Neural cell (in vitro differentiated cells): Measurements from ENCODE around the gene SYPL2. TPM values are rescaled to one million over a fixed set of nuclear protein-coding genes. Genes with fewer than 3 reads are reported as not detected.
A peak's percentile ranks its signal among the peaks of the same experiment; 100 is the strongest.

Source experiments
- H2AFZ ChIP-seq: fragments of 200-600, 300-800 bp; sonication (generic), shearing (Covaris generic); 2 replicates; pipeline ENCODE4 v1.6.0; 2014; ENCODE audit warnings: low read depth, mild to moderate bottlenecking, antibody characterized with exemption, low read length, moderate library complexity
- H3F3A ChIP-seq: fragments of 200-600 bp; shearing (Covaris generic); 2 replicates; pipeline ENCODE4 v1.6.1; 2016; ENCODE audit warnings: mild to moderate bottlenecking, moderate library complexity, mixed read lengths, antibody characterized with exemption, low read length; ENCODE audit not compliant: insufficient read depth, poor library complexity, severe bottlenecking
- H3K27ac ChIP-seq: fragments of 200-600, 300-800 bp; sonication (generic), shearing (Covaris generic); 2 replicates; pipeline ENCODE4 v1.5.1; 2014; ENCODE audit warnings: mild to moderate bottlenecking, low read length, moderate library complexity
- H3K27me3 ChIP-seq: fragments of 300-800, 200-600 bp; sonication (generic), shearing (Covaris generic); 2 replicates; pipeline ENCODE4 v1.6.0; 2014; ENCODE audit warnings: mild to moderate bottlenecking, low read depth, low read length, moderate library complexity; ENCODE audit not compliant: insufficient read depth
- H3K36me3 ChIP-seq: fragments of 300-800, 200-600 bp; sonication (generic), shearing (Covaris generic); 2 replicates; pipeline ENCODE4 v1.5.1; 2014; ENCODE audit warnings: mild to moderate bottlenecking, antibody characterized with exemption, low read length, moderate library complexity; ENCODE audit not compliant: insufficient read depth
- H3K4me2 ChIP-seq: fragments of 300-800, 200-600 bp; sonication (generic), shearing (Covaris generic); 2 replicates; pipeline ENCODE4 v1.6.0; 2014; ENCODE audit warnings: mild to moderate bottlenecking, low read length
- H3K4me3 ChIP-seq: fragments of 300-800, 200-600 bp; sonication (generic), shearing (Covaris generic); 2 replicates; pipeline ENCODE4 v1.5.1; 2014; ENCODE audit warnings: mild to moderate bottlenecking, low read length, moderate library complexity
- H3K79me2 ChIP-seq: fragments of 200-600 bp; shearing (Covaris generic); replicated peaks from 2 replicates; pipeline ENCODE4 v1.6.0; 2014; ENCODE audit warnings: mild to moderate bottlenecking, low read length, moderate library complexity; ENCODE audit not compliant: insufficient read depth
- H3K9ac ChIP-seq: fragments of 300-800, 200-600 bp; sonication (generic), shearing (Covaris generic); 2 replicates; pipeline ENCODE4 v1.6.1; 2016; ENCODE audit warnings: mild to moderate bottlenecking, low read length, mixed read lengths
- H3K9me2 ChIP-seq: fragments of 200-600 bp; shearing (Covaris generic); 2 replicates; pipeline ENCODE4 v1.6.1; 2016; ENCODE audit warnings: mild to moderate bottlenecking, low read length, mixed read lengths; ENCODE audit not compliant: insufficient read depth
- H3K9me3 ChIP-seq: fragments of 200-600, 300-800 bp; sonication (generic), shearing (Covaris generic); 2 replicates; pipeline ENCODE4 v1.6.1; 2016; ENCODE audit warnings: mild to moderate bottlenecking, mixed run types, low read length, moderate library complexity, mixed read lengths
- H4K20me1 ChIP-seq: fragments of 200-600 bp; shearing (Covaris generic); 2 replicates; pipeline ENCODE4 v1.6.1; 2016; ENCODE audit warnings: mild to moderate bottlenecking, mixed run types; ENCODE audit not compliant: insufficient read depth
- EP300 ChIP-seq: fragments of 450-650 bp; conservative IDR thresholded peaks from 2 replicates; pipeline ENCODE4 v1.6.1; 2014; ENCODE audit warnings: antibody characterized with exemption, mild to moderate bottlenecking, moderate library complexity; ENCODE audit not compliant: poor library complexity, severe bottlenecking
- EZH2 ChIP-seq: fragments of 200-600, 300-800 bp; shearing (Covaris generic), sonication (generic); IDR thresholded peaks from 2 replicates; pipeline ENCODE4 v1.6.1; 2014; ENCODE audit warnings: antibody characterized with exemption, low read length, borderline replicate concordance, mild to moderate bottlenecking; ENCODE audit not compliant: insufficient read depth, poor library complexity, severe bottlenecking
- MXI1 ChIP-seq: fragments of 450-650 bp; conservative IDR thresholded peaks from 2 replicates; pipeline ENCODE4 v1.6.1; 2014; ENCODE audit warnings: antibody characterized with exemption, mild to moderate bottlenecking; ENCODE audit not compliant: poor library complexity, severe bottlenecking
- POLR2AphosphoS5 ChIP-seq: IDR thresholded peaks from 2 replicates; pipeline ENCODE4 v1.6.1; 2012
- RAD21 ChIP-seq: fragments of 450-650 bp; conservative IDR thresholded peaks from 2 replicates; pipeline ENCODE4 v1.6.1; 2014; ENCODE audit warnings: antibody characterized with exemption, mild to moderate bottlenecking, moderate library complexity
- SMC3 ChIP-seq: fragments of 450-650 bp; conservative IDR thresholded peaks from 2 replicates; pipeline ENCODE4 v1.6.1; 2014; ENCODE audit warnings: antibody characterized with exemption, mild to moderate bottlenecking, moderate library complexity; ENCODE audit not compliant: poor library complexity
- TAF1 ChIP-seq: IDR thresholded peaks from 2 replicates; pipeline ENCODE4 v1.6.1; 2012; ENCODE audit warnings: low read depth
- polyA plus RNA-seq: library from polyadenylated mRNA; depleted of rRNA; stranded (reverse); fragments of >200 nt; gene quantifications from 2 replicates; pipeline ENCODE4 v1.2.3, GENCODE V29; 2014
- TF ChIP-seq, protein P1 (sequence below): fragments of 450-650 bp; IDR thresholded peaks from 2 replicates; pipeline ENCODE4 v1.5.1; 2014; ENCODE audit warnings: antibody characterized with exemption, mild to moderate bottlenecking, moderate library complexity; ENCODE audit not compliant: poor library complexity, severe bottlenecking
- TF ChIP-seq, protein P2 (sequence below): IDR thresholded peaks from 2 replicates; pipeline ENCODE4 v1.6.1; 2012; ENCODE audit warnings: borderline replicate concordance

Gene SYPL2
- polyA plus RNA-seq, 1 donor from 2014 or later, result not detected

DNA sequence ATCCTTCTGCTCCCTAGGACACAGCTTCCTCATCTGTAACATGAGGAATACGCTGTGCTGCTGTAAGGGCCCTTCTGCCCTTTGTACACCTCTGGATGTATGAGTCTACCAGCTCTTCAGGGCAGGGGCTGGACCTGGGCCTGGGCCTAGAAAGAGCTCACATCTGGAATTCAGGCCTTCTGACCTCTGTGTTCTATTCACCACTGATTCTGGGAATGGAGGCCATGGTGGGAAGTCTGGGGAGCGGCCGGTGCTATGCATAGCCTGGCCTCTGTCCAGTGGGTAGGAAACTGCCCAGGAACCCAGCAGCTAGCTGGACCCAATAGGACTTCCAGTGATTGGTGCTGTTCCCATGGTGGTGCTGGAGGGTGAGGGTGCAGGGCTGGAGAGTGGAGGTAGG is 62.4 kb downstream of the SYPL2 start:
- Histone ChIP-seq H3K4me3 (no peak overlapping the region), H3K36me3 (no peaks in the 10 kb centered on the region), H3K27ac (no peak overlapping the region), H3K9me2 (no peaks in the 10 kb centered on the region), H3K9ac (no peak overlapping the region), H3K27me3 (no peaks in the 10 kb centered on the region), H4K20me1 (no peaks in the 10 kb centered on the region), H2AFZ (no peak overlapping the region), H3K79me2 (no peaks in the 10 kb centered on the region), H3F3A (no peaks in the 10 kb centered on the region), H3K9me3 (no peaks in the 10 kb centered on the region), H3K4me2 (no peak overlapping the region)
- TF ChIP-seq, protein P1, sequence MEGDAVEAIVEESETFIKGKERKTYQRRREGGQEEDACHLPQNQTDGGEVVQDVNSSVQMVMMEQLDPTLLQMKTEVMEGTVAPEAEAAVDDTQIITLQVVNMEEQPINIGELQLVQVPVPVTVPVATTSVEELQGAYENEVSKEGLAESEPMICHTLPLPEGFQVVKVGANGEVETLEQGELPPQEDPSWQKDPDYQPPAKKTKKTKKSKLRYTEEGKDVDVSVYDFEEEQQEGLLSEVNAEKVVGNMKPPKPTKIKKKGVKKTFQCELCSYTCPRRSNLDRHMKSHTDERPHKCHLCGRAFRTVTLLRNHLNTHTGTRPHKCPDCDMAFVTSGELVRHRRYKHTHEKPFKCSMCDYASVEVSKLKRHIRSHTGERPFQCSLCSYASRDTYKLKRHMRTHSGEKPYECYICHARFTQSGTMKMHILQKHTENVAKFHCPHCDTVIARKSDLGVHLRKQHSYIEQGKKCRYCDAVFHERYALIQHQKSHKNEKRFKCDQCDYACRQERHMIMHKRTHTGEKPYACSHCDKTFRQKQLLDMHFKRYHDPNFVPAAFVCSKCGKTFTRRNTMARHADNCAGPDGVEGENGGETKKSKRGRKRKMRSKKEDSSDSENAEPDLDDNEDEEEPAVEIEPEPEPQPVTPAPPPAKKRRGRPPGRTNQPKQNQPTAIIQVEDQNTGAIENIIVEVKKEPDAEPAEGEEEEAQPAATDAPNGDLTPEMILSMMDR, result no peak
- TF ChIP-seq RAD21 (no peak), EZH2 (no peak), TAF1 (no peak), SMC3 (no peak), MXI1 (no peak), POLR2AphosphoS5 (no peak)

DNA sequence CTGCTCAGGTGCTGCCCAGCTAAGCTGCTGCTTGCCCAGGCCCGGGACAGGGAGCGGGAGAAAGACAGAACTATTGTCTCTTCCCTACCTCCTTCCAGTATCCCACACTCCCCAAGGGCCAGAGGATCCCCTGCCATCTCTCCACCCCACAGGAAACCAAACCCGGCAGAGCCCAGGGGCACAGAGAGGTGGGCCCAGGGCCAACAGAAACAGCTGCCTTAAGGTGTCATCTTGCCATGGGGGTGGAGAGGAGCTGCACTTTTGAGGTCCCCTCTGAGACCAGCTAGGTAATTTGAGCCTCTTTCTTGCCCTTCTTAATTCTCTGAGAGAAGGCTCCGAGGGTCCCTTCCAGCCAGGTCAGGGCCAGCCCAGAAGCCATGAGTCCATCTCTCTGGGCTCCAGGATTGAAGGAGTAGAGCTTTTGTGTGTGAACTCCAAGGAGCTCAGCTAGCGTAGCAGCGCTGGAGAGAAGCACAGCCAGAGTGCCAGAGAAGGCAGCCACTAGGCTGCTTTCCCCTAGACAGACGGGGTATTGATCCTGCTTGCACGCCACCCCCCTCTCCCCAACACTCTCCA is 63.6 kb downstream of the SYPL2 start:
- Histone ChIP-seq H2AFZ (no peak overlapping the region), H3K9me2 (no peaks in the 10 kb centered on the region), H3K4me2 (no peak overlapping the region), H3K27ac (peak overlapping the region; percentile 20), H3K9me3 (no peaks in the 10 kb centered on the region), H4K20me1 (no peaks in the 10 kb centered on the region), H3K4me3 (no peak overlapping the region), H3K36me3 (no peaks in the 10 kb centered on the region), H3K9ac (no peak overlapping the region), H3K27me3 (no peaks in the 10 kb centered on the region), H3F3A (no peaks in the 10 kb centered on the region), H3K79me2 (no peaks in the 10 kb centered on the region)
- TF ChIP-seq EP300 (no peak), SMC3 (no peak), MXI1 (no peak), TAF1 (no peak), RAD21 (no peak)
- TF ChIP-seq, protein P1, result no peak
- TF ChIP-seq, protein P2, sequence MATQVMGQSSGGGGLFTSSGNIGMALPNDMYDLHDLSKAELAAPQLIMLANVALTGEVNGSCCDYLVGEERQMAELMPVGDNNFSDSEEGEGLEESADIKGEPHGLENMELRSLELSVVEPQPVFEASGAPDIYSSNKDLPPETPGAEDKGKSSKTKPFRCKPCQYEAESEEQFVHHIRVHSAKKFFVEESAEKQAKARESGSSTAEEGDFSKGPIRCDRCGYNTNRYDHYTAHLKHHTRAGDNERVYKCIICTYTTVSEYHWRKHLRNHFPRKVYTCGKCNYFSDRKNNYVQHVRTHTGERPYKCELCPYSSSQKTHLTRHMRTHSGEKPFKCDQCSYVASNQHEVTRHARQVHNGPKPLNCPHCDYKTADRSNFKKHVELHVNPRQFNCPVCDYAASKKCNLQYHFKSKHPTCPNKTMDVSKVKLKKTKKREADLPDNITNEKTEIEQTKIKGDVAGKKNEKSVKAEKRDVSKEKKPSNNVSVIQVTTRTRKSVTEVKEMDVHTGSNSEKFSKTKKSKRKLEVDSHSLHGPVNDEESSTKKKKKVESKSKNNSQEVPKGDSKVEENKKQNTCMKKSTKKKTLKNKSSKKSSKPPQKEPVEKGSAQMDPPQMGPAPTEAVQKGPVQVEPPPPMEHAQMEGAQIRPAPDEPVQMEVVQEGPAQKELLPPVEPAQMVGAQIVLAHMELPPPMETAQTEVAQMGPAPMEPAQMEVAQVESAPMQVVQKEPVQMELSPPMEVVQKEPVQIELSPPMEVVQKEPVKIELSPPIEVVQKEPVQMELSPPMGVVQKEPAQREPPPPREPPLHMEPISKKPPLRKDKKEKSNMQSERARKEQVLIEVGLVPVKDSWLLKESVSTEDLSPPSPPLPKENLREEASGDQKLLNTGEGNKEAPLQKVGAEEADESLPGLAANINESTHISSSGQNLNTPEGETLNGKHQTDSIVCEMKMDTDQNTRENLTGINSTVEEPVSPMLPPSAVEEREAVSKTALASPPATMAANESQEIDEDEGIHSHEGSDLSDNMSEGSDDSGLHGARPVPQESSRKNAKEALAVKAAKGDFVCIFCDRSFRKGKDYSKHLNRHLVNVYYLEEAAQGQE, result no peak
